Right cardiac atrium (tissue), 5 donors: ENCODE data around the gene LRRC1. TPM values are rescaled to one million over a fixed set of nuclear protein-coding genes. Genes with fewer than 3 reads are reported as not detected.
A peak's percentile ranks its signal among the peaks of the same experiment; 100 is the strongest.

ENCODE experiments used
- ATAC-seq, 2 donors: fragments of 200-7000 bp; cut with Tn5 transposase; one replicate each; pipeline versions ENCODE4 v1.8.0 to v1.9.1; 2020; ENCODE audit warnings: moderate library complexity in 2 of 2, mild to moderate bottlenecking in 1 of 2
- DNase-seq, 3 donors: peaks; one replicate each; pipeline ENCODE4 v3.0.0-alpha.2; 2020
- H3K27ac ChIP-seq: one replicate; pipeline ENCODE4 v1.5.1; 2013; ENCODE audit warnings: mild to moderate bottlenecking, low read length, control low read depth, moderate library complexity
- H3K27me3 ChIP-seq: one replicate; pipeline ENCODE4 v1.6.1; 2013; ENCODE audit not compliant: control insufficient read depth, insufficient read depth
- H3K4me1 ChIP-seq: one replicate; pipeline ENCODE4 v1.6.1; 2013; ENCODE audit warnings: low read length; ENCODE audit not compliant: control insufficient read depth, insufficient read depth
- H3K4me3 ChIP-seq: one replicate; pipeline ENCODE4 v1.5.1; 2013; ENCODE audit warnings: low read length, control low read depth
- H3K9me3 ChIP-seq: one replicate; pipeline ENCODE4 v1.6.1; 2013; ENCODE audit warnings: low read length; ENCODE audit not compliant: control insufficient read depth
- WGBS: extraction: QIAGEN DNeasy Blood & Tissue Kit; methylation state at CpG from one replicate; pipeline ENCODE4 v1.1.7; 2013; 5-methylcytosine and 5-hydroxymethylcytosine counted together
- intact Hi-C, 4 donors: fragments of 100-400 bp; cut with DNase I; formaldehyde crosslinking; loops; one replicate each; pipeline versions ENCODE4 v1.11.0 to v1.14.0; 2022 to 2023
- long read RNA-seq, 4 donors: library from polyadenylated mRNA; unstranded; transcript quantifications; one replicate each; pipeline ENCODE4 v2.0.0, GENCODE V29; 2020 to 2021
- polyA plus RNA-seq: library from polyadenylated mRNA; stranded (reverse); fragments of 200-250 nt; gene quantifications from one replicate; pipeline ENCODE4 v1.2.3, GENCODE V29; 2013
- total RNA-seq, 4 donors: library from RNA; stranded (reverse); fragmentation: NEBNext Ultra II Directional; extraction: Animal tissue kit (Norgen Biotek cat#: 25700); gene quantifications; one replicate each; pipeline ENCODE4 v1.2.1, GENCODE V29; 2021
- donor health status: healthy with polysubstance abuse.
- donor health status: DM: no; HTN: yes; CAD: no.
- donor health status: DM: no; HTN: no; CAD: no.
- donor health status: DM: no; HTN: yes; CAD: no; lungs with severe emphysema.
- donor health status: DM: yes; HTN: yes; CAD: no.

Gene LRRC1
- 1 to 10 TPM; 1.9 to 3.6 (median 3.3) TPM for total RNA-seq
- 2.3 TPM for polyA plus RNA-seq
- long read RNA-seq, donor 1, partial matches to known transcripts = 1 of 10 reads
- long read RNA-seq, donor 1, other reads (novel, unspliced or antisense) = 3 of 10 reads
- long read RNA-seq, donor 2, partial matches to known transcripts = 0 of 2 reads
- long read RNA-seq, donor 2, other reads (novel, unspliced or antisense) = 0 of 2 reads
- long read RNA-seq, donor 3, transcript LRRC1-202 (14 exons, 3,180 nt) = major isoform, 6 of 10 reads
- long read RNA-seq, donor 3, partial matches to known transcripts = 1 of 10 reads
- long read RNA-seq, donor 3, other reads (novel, unspliced or antisense) = 2 of 10 reads
- long read RNA-seq, donor 4, partial matches to known transcripts = 0 of 3 reads
- long read RNA-seq, donor 4, other reads (novel, unspliced or antisense) = 1 of 3 reads

DNA sequence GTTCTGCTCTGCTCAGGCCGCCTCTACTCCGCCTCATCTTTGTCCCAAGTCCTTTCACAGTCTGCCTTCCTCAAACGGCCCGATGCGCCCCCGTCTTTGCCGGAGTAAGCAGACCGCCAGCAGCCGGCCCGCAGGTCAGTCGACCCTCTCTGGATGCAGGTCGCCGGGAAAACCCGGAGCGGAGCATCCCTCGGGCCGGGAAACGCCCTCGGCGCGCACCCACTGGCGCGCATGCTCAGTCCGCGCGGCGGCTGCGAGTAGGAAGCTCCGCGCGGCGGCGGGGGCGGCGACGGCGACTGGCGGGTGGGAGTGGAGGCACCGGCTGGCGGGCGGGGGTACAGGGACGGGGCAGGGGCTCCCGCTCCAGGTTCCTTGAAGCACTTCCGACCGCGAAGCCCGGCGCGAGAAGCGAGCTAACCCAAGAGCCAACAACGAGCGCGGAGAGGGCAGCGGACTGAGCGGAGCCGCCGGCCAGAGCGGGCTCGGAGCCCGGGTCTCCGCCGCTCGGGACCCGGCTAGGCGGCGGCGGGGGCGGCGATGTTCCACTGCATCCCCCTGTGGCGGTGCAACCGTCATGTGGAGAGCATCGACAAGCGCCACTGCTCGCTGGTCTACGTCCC lies at the start of gene LRRC1:
TSS of gene LRRC1 (plus strand) at position 286 of the 620 bp plus-strand sequence. CDS start at position 538, 252 bp downstream.
- DNase-seq = peak; percentile 94 to 97 (median 97)
- no peaks in the 10 kb centered on the region for H3K27me3 ChIP-seq
- peak within 1 kb of the TSS; percentile 32 for H3K27ac ChIP-seq

DNA sequence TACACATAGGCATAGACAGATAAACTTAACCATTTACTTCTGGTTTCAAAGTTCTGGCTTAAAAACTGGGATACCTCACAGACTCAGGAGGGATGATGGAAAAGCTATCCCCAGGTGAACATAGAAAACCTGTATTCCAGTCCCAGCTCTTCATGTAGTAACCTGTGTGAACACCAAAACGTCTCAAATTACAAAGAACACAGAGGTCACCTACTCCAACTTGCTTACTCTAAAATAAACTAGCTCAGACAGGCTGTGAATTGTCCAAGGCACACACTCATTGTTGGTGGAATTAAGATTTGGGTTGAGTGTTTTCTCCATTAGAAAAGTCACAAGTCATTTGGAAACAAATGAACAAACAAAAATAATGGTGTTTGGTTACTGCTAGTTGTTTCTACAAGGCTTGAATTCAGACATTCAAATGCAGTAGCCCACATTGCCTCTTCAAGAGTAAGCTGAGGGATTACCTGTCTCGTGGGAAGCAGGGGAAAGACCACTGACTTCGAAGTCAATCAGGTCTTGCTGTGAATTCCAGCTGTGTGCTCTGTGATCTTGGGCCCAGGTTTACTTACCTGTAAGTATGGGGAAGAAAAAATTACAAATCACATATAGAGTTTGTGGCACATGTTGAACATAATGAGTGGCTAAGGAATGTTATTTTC lies 48.2 kb upstream of the LRRC1 start:
- DNase-seq = no peak
- WGBS = 50% methylated on average over 3 of the region's 3 CpGs

More for the DNA sequence above, at the start of gene LRRC1:
- peak; percentile 93 to 96 for ATAC-seq
- no peaks in the 10 kb centered on the region for H3K9me3 ChIP-seq
- intact Hi-C loops = loop anchor here (5.0 to 10.0 kb wide), 3 partner anchors 147 to 160 kb away; no protein-coding TSS in a partner anchor
- WGBS = under 1% methylated on average over 75 of the region's 75 CpGs
- no peaks in the 10 kb centered on the region for H3K4me1 ChIP-seq
- H3K4me3 ChIP-seq = peak within 1 kb of the TSS; percentile 75

DNA sequence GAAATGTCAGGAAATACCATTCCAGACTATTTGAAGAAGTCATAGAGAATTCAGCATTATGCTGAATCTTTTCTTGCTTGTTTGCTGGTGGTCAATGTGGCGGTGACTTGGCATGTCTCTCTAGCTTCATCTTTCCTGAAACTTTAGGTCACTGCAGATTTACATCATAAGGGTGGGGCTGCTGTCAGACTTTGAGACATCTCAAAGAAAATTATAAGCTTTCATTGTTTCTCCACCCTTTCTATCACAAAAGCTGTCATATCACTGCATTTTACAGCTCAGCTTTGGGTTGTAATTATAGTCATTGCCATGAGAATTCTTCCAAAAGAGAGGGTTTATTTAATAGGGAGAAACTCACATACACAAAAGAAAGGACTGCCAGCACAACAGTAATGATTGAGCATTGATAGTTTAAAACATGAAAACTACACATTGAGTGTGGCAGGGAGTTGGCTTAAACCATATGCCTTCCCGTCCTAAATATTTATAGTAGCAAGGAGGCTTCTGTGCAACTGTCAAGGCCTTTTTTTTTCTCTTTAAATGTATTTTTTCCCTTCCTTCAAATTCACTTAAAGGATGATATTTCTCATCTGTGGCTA lies 44.7 kb upstream of the LRRC1 start:
- intact Hi-C loops = no loop called here
- DNase-seq (no peak), ATAC-seq (no peak)
- 78% methylated on average over 2 of the region's 2 CpGs for WGBS
- Histone ChIP-seq H3K4me3 (no peak overlapping the region), H3K4me1 (no peaks in the 10 kb centered on the region), H3K9me3 (no peaks in the 10 kb centered on the region), H3K27ac (no peak overlapping the region), H3K27me3 (no peaks in the 10 kb centered on the region)

More for the DNA sequence above, 48.2 kb upstream of the LRRC1 start:
- Histone ChIP-seq H3K4me1 (no peaks in the 10 kb centered on the region), H3K27ac (no peak overlapping the region), H3K9me3 (no peaks in the 10 kb centered on the region), H3K4me3 (no peak overlapping the region), H3K27me3 (no peaks in the 10 kb centered on the region)
- ATAC-seq = no peak
- intact Hi-C loops = no loop called here

DNA sequence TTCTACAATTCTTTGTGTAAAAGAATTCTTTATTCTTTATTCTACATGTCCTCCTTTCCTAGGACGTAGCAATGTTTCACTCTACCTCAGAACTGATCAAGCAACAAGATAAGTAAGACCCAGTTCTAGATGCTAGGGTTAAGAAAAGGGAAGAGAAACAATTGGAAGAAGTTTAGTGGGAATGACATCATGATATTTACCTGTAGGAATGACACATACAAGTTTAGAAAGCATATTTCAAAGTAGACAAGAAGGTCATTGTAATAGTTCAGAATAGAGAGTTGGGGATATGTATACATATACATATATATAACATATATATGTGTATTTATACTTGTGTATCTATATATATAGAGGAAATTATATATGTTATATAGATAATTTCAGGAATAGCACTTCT lies 43.4 kb upstream of the LRRC1 start:
- Histone ChIP-seq H3K4me1 (no peaks in the 10 kb centered on the region), H3K9me3 (no peaks in the 10 kb centered on the region), H3K27me3 (no peaks in the 10 kb centered on the region), H3K27ac (no peak overlapping the region), H3K4me3 (no peak overlapping the region)
- intact Hi-C loops = no loop called here
- 47% methylated on average over 1 of the region's 1 CpG for WGBS
- DNase-seq (no peak), ATAC-seq (no peak)

- DNase-seq = no peak
- 97% methylated on average over 3 of the region's 3 CpGs for WGBS
These were observed 42.4 kb upstream of the LRRC1 start for GRCh38 chr6:53752440-53752839.

DNA sequence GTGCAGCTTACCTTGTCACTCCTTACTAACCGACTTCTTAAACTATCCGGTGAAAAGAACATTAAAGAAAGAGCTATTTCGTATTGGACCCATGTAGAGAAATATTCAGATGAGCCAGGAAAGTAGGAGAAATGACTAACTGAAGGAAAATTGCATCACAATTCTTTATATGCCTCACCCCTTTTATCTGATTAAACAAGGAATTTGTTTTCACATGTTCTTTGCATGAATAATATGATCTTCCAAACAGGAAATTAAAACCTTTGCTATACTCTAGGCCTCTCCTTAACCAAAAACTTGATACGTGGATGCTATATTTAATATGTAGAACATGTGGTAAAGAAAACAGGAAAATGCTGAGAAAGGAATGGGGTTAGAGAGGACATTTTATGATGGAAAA lies 41.9 kb upstream of the LRRC1 start:
- Histone ChIP-seq H3K4me1 (no peaks in the 10 kb centered on the region), H3K9me3 (no peaks in the 10 kb centered on the region), H3K27ac (no peak overlapping the region), H3K27me3 (no peaks in the 10 kb centered on the region), H3K4me3 (no peak overlapping the region)
- 85% methylated on average over 4 of the region's 4 CpGs for WGBS
- DNase-seq = no peak
- ATAC-seq = no peak
- intact Hi-C loops = no loop called here

More at GRCh38 chr6:53752440-53752839, 42.4 kb upstream of the LRRC1 start:
- no peaks in the 10 kb centered on the region for H3K27me3 ChIP-seq
- no peaks in the 10 kb centered on the region for H3K9me3 ChIP-seq
- no peak overlapping the region for H3K27ac ChIP-seq
- ATAC-seq = no peak
- no peak overlapping the region for H3K4me3 ChIP-seq
- intact Hi-C loops = no loop called here
- no peaks in the 10 kb centered on the region for H3K4me1 ChIP-seq

DNA sequence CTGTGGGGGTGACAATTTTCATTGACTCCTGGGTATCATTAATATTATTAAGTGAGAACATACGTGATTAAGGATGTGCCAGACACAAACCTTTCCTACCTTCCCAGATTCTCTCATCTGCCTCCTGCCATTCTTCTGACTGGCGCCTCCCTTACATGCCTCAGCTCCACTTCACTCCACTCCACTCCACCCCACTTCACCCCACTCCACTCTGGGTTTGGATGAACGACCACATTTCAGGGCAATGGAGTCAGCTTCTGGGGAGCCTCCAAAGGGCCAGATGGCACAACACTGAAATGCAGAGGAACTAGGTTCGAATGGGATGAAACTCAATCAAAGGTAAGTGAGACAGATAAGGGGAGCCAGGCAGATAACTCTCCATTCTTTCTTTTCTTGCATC lies 40.5 kb upstream of the LRRC1 start:
- H3K4me1 ChIP-seq = no peaks in the 10 kb centered on the region
- ATAC-seq (no peak), DNase-seq (no peak)
- H3K27ac ChIP-seq = no peak overlapping the region
- 81% methylated on average over 4 of the region's 4 CpGs for WGBS
- intact Hi-C loops = no loop called here
- no peaks in the 10 kb centered on the region for H3K27me3 ChIP-seq
- H3K4me3 ChIP-seq = no peak overlapping the region
- no peaks in the 10 kb centered on the region for H3K9me3 ChIP-seq

DNA sequence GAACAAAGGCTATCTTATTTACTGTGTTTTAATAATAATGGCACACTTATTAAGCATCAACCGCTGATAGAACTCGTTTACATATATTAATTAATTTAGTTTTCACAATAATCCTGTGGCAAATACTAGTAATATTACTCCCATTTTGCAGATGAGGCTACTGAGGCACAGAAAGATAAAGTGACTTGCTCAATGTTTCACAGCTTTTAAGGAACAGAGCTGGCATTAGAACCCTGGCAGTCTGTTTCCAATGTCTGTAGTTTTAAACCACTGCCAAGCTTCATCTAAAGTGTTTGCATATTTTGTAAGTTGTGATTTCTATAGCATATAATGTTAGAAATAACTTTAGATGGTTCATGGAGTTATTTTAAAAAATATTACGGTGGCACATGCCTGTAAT lies 38.4 kb upstream of the LRRC1 start:
- no peak overlapping the region for H3K4me3 ChIP-seq
- H3K27ac ChIP-seq = no peak overlapping the region
- DNase-seq = no peak
- H3K4me1 ChIP-seq = no peaks in the 10 kb centered on the region
- no peaks in the 10 kb centered on the region for H3K9me3 ChIP-seq
- intact Hi-C loops = no loop called here
- WGBS = 92% methylated on average over 3 of the region's 3 CpGs
- no peaks in the 10 kb centered on the region for H3K27me3 ChIP-seq
- ATAC-seq = no peak

DNA sequence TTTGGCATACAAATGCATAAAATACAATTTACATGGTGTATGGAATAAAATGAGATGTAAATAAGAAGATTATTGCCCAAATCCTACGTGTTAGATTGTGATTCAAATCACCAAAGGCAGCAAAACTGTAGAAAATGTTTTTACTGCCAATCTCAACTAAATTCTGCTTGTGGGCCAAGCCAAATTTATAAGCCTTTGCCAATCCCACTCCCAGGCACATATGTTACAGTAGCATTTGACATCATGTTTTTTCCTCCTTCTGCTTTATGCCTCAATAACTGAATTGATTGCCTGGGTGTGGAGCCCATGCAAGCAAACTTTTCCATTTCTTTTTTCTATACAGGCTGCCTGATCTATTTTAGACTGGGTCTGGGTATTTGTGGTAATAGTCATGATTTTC lies 36.3 kb upstream of the LRRC1 start:
- WGBS = 49% methylated on average over 1 of the region's 1 CpG
- no peaks in the 10 kb centered on the region for H3K9me3 ChIP-seq
- ATAC-seq (no peak), DNase-seq (no peak)
- intact Hi-C loops = no loop called here
- no peak overlapping the region for H3K27ac ChIP-seq
- no peaks in the 10 kb centered on the region for H3K27me3 ChIP-seq
- H3K4me1 ChIP-seq = no peaks in the 10 kb centered on the region
- H3K4me3 ChIP-seq = no peak overlapping the region

DNA sequence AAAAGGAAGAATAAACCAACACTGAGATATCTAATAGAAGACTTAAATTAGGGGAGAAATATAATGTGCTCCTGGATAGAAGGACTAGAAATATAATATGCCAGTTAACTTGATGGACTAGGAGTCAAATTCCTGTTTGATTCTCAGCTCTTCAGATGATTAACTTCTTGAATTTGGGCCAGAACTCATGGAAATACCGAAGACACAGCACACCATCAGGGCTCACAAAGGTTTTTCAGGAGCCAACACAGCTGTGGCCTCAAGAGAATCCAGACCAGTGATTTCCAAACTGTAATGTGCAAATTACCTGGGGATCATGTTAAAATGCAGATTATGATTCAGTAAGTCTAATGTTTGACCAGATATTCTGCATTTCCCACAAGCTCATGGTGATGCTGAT lies 33.8 kb upstream of the LRRC1 start:
- WGBS = 46% methylated on average over 1 of the region's 1 CpG
- no peaks in the 10 kb centered on the region for H3K4me1 ChIP-seq
- intact Hi-C loops = no loop called here
- H3K27me3 ChIP-seq = no peaks in the 10 kb centered on the region
- no peak overlapping the region for H3K4me3 ChIP-seq
- H3K9me3 ChIP-seq = no peaks in the 10 kb centered on the region
- DNase-seq (no peak), ATAC-seq (no peak)
- H3K27ac ChIP-seq = no peak overlapping the region

- intact Hi-C loops = no loop called here
- Histone ChIP-seq H3K27ac (no peak overlapping the region), H3K27me3 (no peaks in the 10 kb centered on the region), H3K4me1 (no peaks in the 10 kb centered on the region), H3K9me3 (no peaks in the 10 kb centered on the region), H3K4me3 (no peak overlapping the region)
- 93% methylated on average over 3 of the region's 3 CpGs for WGBS
- DNase-seq (no peak), ATAC-seq (no peak)
These were observed 29.5 kb upstream of the LRRC1 start for GRCh38 chr6:53765270-53765669.
